T-helper 2 cell (primary cell): ENCODE data around the gene STK11IP.

Source experiments
- DNase-seq, 5 experiments: peaks; one replicate each; pipeline versions ENCODE4 v3.0.0 to v3.0.0-alpha.2; 2012 to 2022

The STK11IP gene

DNA sequence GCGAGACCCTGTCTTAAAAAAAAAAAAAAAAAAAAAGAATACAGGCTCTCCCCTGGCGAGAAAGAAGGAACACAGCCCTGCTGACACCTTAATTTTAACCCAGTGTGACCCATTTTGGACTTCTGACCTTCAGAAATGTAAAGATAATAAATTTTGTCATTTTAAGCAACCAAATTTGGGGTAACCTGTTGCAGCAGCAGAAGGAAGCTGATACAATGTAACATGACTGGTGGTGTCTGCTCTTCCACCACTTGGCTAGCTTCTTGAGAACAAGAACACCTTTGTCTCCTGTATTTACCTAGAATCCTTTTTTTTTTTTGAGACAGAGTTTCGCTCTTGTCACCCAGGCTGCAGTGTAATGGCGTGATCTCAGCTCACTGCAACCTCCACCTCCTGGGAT lies 6.6 kb upstream of the STK11IP start:
- no peak for DNase-seq

DNA sequence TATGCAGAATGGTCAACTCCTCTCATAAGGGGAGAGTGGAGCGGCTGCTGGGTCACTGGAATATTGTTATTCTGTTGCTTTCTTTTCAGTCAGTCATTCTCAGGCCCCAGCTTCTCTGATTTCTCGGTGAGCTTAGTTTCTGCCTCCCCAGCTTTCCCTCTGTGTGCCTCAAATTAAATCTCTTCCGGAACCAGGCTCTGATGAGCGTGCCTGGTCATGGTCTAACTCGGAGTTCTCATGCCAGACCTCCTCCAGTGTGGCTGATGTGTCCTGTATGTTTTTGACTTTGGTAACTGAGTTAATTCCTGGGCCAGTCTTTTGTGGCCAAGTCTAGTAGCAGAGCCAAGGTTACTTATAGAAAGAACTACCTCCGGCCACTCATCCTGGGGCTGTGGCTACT lies 4.9 kb upstream of the STK11IP start:
- no peak for DNase-seq

DNA sequence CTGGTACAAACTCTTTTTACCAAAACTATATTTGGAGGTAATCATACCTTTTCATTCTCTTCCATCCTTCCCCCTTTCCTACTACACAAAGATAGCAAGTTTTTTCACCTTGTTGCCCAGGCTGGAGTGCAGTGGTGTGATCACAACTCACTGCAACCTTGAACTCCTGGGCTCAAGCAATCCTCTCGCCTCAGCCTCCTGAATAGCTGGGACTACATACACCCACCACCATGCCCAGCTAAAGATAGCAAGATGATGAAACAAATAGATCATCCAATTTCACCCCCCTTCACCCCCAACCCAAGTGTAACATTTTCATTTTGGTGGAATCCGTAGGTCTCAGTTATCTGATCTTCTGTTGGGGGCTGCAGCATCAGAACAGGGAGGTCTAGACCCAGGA lies 4.5 kb upstream of the STK11IP start:
- no peak for DNase-seq

DNA sequence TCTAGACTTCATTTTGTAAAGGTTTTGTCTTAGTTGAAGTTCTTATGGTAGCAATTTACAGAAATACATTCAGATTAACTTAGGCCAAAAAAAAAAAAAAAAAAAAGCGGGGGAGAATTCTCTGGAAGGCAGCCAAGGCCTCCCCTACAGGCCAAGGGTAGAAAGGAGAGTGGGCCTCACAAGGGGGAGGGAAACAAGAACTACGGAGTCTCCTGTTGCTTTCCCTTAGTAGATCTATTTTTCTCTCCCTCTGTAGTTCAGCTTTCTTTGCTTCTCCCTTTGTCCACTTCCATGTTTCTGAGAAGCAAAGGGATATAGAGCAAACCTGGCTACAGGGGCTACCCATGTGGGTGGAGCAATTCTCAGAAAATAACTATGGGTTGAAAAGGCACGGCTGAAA lies 2.4 kb upstream of the STK11IP start:
- DNase-seq = no peak

DNA sequence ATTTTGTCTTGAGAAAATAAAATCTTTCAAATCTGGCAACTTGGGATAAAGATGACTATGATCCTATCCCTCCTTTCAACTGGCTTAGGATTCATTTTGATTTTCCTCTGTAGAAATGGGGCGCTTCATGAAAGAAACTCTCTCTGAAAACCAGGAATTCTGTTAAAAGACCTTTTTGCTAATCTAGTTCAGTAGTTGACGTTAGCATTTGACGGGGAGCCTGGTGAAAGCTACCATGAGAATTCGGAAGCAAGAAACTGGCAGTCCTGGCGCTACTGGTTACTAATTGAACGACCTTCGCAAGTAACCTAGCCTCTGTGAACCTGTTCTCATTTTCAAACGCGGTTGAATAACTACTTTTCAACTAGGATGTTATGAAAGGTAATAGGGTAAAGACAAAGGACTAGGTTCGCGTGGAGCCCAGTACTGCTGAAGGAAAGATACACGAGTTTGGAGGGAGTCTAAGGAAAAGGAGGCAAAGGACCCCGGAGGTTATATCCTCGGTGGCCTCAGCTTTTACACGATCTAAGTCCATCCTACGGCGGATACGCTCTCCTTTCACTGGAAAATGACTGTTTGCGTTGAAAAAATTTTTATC lies 604 bp upstream of the STK11IP start:
- DNase-seq = no peak

DNA sequence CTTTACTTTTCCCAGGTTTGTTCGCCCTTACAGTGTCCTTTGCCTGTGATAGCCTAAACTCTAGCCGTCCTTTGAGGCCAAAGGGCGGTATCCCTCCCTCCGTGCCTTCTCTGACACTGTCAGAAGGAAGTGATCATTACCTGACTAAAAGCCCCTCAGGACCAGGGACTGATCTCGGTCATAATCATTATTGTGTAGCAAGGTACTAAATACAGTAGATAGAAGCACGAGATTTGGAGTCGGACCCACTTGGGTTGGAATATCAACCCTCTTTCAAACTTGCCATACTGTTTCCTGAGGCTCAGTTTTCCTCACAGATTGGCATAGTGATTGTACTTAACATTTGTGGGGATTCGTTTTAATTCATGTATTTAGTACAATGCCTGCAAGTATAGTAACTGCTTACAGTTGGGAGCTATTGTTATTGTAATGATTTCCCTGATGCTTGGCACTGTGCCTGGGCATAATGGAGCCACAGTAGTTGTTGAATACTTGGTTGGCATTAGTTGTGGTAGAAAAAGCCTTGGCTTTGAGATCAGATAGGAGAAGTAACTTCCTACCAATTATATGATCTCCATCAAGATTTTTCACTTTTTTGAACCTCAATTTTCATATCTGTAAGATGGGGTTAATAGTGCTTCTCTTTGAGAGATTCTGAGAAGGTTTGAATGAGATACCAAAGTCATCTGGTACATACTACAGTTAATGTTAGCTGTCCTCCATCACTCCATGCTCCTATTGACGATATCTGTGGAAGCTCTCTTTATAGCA lies 836 bp downstream of the STK11IP start:
- DNase-seq = no peak

DNA sequence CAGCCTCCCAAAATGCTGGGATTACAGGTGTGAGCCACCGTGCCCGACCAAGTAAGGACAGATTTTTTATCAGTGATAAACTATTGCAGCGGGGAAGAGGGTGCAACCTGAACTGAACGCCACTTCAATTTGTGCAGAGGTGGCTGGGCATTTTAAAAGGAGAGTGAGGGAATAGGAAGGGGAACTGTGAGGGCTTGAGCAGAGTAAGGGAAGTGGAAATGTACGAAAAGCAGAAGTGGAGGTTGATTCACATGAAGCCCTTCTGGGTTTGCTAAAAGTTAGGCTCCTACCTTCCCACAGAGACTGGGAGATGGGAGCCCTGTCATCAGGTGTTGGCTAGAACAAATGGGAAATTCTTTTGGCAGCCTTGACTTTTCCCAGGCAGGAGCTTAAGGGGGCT lies 6.1 kb downstream of the STK11IP start:
- no peak for DNase-seq

DNA sequence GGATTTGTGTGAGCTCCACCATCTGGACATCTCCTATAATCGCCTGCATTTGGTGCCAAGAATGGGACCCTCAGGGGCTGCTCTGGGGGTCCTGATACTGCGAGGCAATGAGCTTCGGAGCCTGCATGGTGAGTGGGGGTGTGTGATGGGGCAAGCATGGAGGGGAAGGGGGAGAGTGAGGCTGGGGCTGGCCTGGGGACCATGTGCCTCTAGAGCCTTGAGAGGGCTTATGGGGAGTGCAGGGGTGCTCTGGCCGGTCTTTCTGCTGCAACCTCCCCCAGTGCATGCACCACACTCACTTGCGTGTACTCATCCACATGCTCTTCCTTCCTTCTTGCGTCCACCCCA lies 7.9 kb downstream of the STK11IP start:
- no peak for DNase-seq

DNA sequence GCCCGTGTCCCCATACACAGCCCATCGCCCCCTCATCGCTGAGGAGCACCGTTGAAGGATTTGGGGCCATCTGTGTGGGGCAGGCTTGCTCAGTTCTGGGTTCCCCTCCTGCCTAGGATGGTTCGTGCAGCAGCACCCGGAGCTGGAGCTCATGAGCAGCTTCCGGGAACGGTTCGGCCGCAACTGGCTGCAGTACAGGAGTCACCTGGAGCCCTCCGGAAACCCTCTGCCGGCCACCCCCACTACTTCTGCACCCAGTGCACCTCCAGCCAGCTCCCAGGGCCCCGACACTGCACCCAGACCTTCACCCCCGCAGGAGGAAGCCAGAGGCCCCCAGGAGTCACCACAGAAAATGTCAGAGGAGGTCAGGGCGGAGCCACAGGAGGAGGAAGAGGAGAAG lies 10.3 kb downstream of the STK11IP start:
- DNase-seq = no peak

DNA sequence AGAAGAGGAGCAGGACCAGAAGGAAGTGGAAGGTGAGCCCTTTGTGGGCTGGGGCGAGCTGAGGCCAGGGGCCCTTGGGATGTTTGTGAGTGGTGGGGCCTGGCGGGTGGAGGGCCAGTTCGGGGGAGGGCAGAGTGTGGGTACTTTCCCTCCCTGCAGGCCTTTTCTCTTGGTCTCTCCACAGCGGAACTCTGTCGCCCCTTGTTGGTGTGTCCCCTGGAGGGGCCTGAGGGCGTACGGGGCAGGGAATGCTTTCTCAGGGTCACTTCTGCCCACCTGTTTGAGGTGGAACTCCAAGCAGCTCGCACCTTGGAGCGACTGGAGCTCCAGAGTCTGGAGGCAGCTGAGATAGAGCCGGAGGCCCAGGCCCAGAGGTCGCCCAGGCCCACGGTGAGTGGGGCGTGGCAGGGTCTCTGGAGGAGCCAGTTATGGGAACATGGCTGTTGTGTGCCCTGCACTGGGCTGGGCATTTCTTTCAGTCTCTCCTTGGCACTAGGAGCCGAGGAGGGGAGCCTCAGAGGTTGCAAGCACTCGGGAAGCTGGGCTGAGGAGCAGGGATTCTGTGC lies 10.8 kb downstream of the STK11IP start:
- no peak for DNase-seq

DNA sequence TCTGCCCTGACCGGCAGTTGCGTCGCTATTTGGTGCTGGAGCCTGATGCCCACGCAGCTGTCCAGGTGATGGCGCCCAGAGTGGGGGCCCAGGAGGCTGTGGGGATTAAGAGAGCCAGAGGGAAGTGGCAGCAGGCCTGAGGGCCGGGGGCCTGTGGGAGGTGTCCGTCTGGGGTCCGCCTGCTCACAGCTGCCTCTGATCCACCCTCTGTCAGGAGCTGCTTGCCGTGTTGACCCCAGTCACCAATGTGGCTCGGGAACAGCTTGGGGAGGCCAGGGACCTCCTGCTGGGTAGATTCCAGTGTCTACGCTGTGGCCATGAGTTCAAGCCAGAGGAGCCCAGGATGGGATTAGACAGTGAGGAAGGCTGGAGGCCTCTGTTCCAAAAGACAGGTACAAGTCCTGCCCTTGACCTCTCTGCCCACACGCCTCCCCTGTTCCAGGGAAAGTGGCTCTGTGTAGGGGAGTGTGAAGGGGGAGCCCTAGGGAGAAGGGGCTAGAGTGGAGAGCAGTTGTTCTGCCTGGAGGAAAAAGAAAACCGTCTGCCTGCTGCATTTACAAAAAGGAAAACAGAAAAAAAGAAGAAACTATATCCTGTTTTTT lies 11.6 kb downstream of the STK11IP start:
- DNase-seq = no peak

DNA sequence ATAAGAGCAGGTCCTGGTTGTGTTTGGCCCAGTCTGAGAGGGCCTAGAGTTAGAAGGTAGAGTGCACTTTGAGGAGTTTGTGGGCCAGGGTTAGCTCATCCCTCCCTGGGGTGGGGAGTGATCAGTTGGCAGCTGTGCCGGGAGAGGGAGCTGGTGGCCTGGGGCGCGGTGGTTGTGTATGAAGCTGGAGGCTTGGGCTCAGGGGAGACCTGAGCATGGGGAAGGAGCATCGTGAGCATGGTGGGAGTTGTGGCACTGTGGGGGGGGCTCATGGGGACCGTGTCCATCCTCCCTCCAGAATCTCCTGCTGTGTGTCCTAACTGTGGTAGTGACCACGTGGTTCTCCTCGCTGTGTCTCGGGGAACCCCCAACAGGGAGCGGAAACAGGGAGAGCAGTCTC lies 13.6 kb downstream of the STK11IP start:
- DNase-seq = no peak

DNA sequence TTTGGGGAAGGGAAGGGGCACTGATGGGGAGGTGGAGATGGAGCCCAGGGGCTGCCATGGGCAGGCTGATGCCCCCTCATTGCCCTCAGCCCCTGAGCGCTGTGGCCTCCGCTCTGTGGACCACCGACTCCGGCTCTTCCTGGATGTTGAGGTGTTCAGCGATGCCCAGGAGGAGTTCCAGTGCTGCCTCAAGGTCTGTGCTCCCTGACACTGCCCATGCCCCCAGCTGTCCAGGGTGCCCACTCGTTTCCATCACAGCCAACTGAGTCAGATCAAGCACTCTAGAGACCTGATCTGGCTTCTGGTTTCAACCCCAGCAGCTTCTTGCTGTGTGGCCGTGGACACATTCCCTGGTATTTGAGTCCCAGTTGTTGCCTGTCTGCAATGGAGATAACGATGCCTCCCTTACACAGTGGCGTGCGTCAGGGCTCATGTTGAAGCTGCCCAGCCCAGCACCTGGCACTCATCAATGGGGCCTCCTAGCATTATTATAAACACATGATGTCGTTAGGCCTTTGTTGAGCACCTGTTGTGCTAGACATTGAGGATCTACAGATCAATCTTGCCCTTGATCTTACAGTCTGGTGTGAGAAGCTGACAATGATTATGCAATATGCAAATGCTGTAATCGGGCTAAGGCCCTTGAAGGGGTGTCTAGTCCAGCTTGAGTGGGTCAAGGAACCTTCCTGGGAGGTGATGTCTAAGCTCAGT lies 14.4 kb downstream of the STK11IP start:
- no peak for DNase-seq

DNA sequence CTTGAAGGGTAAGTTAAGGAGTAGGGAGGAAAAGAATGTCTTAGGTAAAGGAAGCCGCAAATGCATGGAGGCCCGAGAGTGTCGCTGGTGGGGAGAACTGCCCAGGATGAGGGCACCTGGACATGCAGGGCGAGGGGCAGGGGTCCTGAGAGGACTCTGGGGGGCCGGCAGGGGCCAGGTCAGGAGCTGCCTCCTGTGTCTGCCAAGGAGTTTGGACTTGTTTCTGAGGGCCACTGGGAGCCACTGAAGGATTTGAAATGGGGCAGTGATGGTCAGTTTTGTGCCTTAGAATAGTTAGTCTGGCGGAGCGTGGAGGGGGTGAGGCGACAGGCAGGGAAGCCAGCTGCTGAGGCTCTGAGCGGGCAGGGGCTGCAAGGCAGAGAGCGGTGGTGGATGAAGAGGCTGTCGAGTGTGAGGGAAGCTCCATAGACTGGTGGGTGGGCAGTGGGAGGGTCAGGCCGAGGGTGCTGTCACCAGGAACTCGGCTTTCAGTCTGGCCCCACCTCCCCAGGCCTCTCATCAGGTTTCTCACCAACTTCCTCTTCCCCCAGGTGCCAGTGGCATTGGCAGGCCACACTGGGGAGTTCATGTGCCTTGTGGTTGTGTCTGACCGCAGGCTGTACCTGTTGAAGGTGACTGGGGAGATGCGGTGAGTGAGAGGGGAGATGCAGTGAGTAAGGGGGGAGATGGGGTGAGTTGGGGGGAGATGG lies 15.1 kb downstream of the STK11IP start:
- DNase-seq = peak in 2 of 5 experiments; percentile 12 to 53

DNA sequence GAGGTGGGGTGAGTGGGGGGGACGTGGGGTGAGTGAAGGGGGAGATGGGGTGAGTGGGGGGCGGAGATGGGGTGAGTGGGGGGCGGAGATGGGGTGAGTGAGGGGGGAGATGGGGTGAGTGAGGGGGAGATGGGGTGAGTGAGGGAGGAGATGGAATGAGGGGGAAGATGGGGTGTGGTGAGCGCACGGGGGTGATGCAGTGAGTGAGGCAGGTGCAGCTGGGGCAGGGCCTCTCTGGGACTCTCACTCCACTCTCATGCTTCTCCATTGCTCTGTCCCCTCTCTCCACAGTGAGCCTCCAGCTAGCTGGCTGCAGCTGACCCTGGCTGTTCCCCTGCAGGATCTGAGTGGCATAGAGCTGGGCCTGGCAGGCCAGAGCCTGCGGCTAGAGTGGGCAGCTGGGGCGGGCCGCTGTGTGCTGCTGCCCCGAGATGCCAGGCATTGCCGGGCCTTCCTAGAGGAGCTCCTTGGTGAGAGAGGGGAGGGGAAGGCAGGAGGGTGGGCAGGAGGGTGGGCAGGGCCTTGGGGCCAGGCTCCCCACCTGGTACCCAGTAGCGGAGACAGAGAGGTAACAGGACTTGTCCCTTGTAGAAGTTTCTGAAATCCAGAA lies 15.9 kb downstream of the STK11IP start:
- no peak for DNase-seq

DNA sequence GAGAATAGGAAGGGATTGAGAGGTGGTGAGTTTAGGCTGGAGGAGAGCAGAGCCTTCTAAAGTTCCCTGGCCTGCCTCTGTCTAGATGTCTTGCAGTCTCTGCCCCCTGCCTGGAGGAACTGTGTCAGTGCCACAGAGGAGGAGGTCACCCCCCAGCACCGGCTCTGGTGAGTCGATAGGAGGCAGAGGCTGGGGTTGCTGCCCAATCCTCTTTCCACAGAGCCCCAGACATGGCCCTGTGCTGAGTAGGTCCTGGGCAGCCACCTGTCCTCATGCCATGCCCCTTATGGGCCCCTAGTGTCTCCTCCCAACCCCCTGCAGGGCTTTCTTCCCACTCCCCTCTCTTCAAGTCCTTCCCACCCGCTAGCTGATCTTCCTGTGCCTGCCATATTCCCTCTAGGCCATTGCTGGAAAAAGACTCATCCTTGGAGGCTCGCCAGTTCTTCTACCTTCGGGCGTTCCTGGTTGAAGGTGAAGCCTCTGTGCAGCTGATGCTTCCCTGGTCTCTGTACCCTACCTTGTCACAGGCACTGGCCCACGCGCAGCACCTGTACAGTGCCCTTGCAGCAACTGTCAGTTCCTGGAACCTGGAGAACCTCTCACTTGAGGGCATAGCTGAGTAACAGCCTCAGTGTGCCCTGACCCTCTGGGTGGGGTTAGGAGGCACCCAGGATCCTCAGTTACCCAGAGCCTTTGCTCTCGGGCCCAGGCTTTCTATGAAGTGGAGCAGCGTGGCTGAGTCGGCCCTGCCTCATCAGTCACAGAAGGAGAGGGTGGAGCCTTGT lies 16.6 kb downstream of the STK11IP start:
- no peak for DNase-seq

DNA sequence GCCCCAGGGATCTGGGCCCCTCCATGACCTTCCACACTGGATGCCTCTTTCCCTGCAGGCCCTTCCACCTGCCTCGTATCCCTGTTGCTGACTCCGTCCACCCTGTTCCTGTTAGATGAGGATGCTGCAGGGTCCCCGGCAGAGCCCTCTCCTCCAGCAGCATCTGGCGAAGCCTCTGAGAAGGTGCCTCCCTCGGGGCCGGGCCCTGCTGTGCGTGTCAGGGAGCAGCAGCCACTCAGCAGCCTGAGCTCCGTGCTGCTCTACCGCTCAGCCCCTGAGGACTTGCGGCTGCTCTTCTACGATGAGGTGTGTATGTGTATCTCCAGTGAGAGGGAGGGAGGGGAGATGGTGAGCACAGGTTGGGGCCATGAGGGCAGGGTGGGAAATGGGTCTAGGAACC lies 17.4 kb downstream of the STK11IP start:
- no peak for DNase-seq

DNA sequence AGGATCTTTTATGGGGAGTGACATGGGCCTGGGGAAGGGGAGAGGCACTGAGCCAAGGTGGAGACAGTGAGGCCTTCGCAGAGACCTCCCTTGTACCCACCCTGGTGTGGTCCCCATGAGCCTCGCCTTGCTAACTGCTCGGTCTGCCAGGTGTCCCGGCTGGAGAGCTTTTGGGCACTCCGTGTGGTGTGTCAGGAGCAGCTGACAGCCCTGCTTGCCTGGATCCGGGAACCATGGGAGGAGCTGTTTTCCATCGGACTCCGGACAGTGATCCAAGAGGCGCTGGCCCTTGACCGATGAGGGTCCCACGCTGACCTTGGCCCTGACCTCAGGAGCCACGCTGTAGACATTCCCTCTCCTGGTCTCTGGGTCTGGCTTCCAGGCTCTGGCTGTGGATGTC lies 18.2 kb downstream of the STK11IP start:
- no peak for DNase-seq

DNA sequence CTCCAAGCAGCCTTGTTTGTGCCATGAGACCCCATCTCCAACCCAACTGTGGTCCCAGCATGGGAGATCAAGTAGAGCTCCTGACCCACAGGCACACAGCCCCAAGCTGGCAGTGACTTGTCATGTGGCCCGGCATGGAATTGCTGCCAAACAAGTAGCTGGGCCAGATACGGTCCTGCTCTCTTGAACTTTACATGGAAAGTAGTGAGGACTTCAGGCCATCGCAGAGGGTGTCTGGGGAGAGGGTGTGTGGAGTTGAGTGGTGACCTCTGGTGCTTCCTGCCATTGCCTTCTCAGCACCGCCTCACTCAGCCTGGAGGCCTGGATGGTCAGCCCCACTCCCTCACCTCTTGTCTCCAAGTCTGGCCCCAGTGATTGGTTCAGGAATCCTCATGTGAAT lies 18.9 kb downstream of the STK11IP start:
- DNase-seq = no peak

DNA sequence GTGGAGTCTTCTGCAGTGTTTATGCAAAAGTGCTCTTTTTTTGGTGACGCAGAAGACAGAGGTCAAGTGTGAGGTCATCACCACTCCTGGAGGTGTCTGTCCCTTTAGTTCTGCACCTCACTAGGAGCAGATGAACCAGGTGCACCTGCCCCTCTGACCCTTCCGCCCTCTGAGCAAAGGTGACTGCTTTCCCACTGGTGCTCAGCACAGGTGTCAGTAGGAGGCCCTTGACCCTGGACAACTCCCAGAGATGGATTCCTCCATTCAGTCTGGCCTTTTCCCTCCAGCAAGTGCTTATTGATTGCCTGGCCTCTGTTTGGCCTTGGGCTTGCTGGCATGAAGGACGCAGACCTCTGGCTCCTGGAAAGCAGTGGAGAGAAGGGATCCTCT lies 21.1 kb downstream of the STK11IP start:
- no peak for DNase-seq

DNA sequence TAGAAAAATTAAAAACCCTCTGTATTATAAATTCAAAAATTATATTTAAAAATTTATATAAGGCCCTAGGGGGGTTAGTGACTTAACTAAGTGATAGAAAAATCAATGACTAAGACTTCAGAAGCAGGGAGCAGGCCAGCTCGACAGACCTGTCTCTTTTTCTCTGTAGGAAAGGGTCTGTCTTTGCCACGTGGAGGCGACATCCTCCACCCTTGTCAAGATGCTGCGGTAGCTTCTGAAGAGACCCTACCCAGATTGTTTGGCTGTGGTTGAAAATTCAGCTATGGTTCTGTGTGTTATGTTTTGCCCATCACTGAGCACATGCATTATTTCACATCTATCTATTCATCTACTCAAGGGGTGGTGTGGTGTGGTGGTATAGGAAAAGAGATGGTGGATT lies 21.6 kb downstream of the STK11IP start:
- no peak for DNase-seq

DNA sequence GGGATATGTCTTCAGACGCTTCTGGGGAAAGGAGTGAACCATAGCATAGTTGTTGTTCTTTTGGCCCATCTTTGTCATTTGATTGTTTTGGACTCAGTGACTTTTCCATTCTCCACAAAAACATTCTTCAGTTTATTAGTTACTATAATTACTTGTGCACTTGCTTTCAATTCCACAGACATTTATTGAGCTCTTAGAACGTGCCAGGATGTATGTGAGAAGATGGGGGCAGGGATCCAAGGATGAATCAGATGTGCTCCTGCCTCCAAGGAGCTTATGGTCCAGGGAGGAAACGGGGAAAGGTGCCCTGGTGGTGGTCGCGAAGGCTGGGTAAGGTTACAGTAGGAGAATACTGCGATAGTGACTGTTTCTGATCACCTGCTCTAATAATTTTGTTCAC lies 22.9 kb downstream of the STK11IP start:
- DNase-seq = no peak
